HCT116 (cell line): ENCODE measurements around the gene RUFY4. TPM values are rescaled to one million over a fixed set of nuclear protein-coding genes. Genes with fewer than 3 reads are reported as not detected.

ENCODE experiments used
- ATAC-seq: fragments of 200-7000 bp; cut with Tn5 transposase; 2 replicates; pipeline ENCODE4 v1.9.1; 2020; ENCODE audit warnings: mild to moderate bottlenecking, moderate library complexity
- BruUV-seq: library from RNA; stranded (reverse); fragments of 400-500 nt; replicated peaks from 2 replicates; lab custom pipeline; 2021; lab: Mats Ljungman, UMichigan
- CTCF ChIA-PET: fragments of 300-600 bp; sonication (Branson Sonifier 250); formaldehyde crosslinking; loops from one replicate; lab custom pipeline; 2021; ENCODE audit warnings: antibody characterized with exemption; lab: Charles Lee
- POLR2A ChIA-PET: fragments of 300-600, 350-600 bp; sonication (Branson Sonifier 250); formaldehyde crosslinking; loops from one replicate; lab custom pipeline; 2021; ENCODE audit warnings: antibody characterized with exemption; lab: Charles Lee
- RAD21 ChIA-PET, 2 experiments: fragments of 300-600 bp; sonication (Branson Sonifier 250); formaldehyde crosslinking; loops; one replicate each; lab custom pipeline; 2023; ENCODE audit warnings: low total read pairs in 2 of 2; ENCODE audit not compliant: uncharacterized antibody in 2 of 2, unreplicated experiment in 2 of 2, low non-redundant PET in 1 of 2; lab: Charles Lee
- DNase-seq: peaks from one replicate; pipeline ENCODE4 v3.0.0-alpha.2; 2010; ENCODE audit warnings: low read depth, low spot score
- H2AFZ ChIP-seq: fragments of 200-600 bp; shearing (Covaris generic), sonication (generic); 2 replicates; pipeline ENCODE4 v1.6.1; 2017; ENCODE audit warnings: low read depth, mixed run types, mixed read lengths, antibody characterized with exemption, low read length; ENCODE audit not compliant: poor library complexity, severe bottlenecking
- H3K27ac ChIP-seq: 2 replicates; pipeline ENCODE4 v1.5.1; 2012; ENCODE audit warnings: low read depth, low read length
- H3K27me3 ChIP-seq: fragments of 200-600 bp; sonication (generic); 2 replicates; pipeline ENCODE4 v1.6.1; 2016; ENCODE audit warnings: mixed run types, low read length, mixed read lengths; ENCODE audit not compliant: insufficient read depth
- H3K36me3 ChIP-seq, 2 experiments: fragments of 200-500 bp in 1 of 2; fragments of 200-600 bp in 1 of 2; sonication (Bioruptor generic) in 1 of 2; sonication (generic) in 1 of 2; 2 replicates each; pipeline versions ENCODE4 v1.5.1 to v1.6.1; 2014 to 2016; ENCODE audit warnings: low read length in 2 of 2, inconsistent platforms in 1 of 2, mixed read lengths in 1 of 2, mixed run types in 1 of 2; ENCODE audit not compliant: insufficient read depth in 2 of 2, control insufficient read depth in 1 of 2
- H3K4me1 ChIP-seq, 2 experiments: fragments of 200-600 bp in 1 of 2; sonication (generic) in 1 of 2; 2 replicates each; pipeline versions ENCODE4 v1.5.1 to v1.6.1; 2012 to 2017; ENCODE audit warnings: low read length in 2 of 2, inconsistent platforms in 1 of 2, mild to moderate bottlenecking in 1 of 2, mixed read lengths in 1 of 2, mixed run types in 1 of 2, moderate library complexity in 1 of 2; ENCODE audit not compliant: insufficient read depth in 2 of 2, control insufficient read depth in 1 of 2
- H3K4me2 ChIP-seq: fragments of 200-600 bp; sonication (generic); 2 replicates; pipeline ENCODE4 v1.6.1; 2017; ENCODE audit warnings: mixed run types, low read length, mixed read lengths
- H3K4me3 ChIP-seq, 2 experiments: fragments of 200-600 bp in 1 of 2; sonication (generic) in 1 of 2; replicated peaks in 1 of 2; 2 replicates each; pipeline ENCODE4 v1.5.1; 2011 to 2016; ENCODE audit warnings: low read length in 2 of 2, control low read depth in 1 of 2, low read depth in 1 of 2, mild to moderate bottlenecking in 1 of 2, mixed read lengths in 1 of 2, mixed run types in 1 of 2
- H3K79me2 ChIP-seq: fragments of 200-600 bp; sonication (generic); 2 replicates; pipeline ENCODE4 v1.6.1; 2017; ENCODE audit warnings: mild to moderate bottlenecking, mixed run types, low read length, moderate library complexity, mixed read lengths; ENCODE audit not compliant: insufficient read depth
- H3K9ac ChIP-seq: fragments of 200-600 bp; sonication (generic); 2 replicates; pipeline ENCODE4 v1.6.1; 2016; ENCODE audit warnings: low read length, mixed read lengths
- H3K9me2 ChIP-seq: fragments of 200-600 bp; sonication (generic), shearing (Covaris generic); 2 replicates; pipeline ENCODE4 v1.6.1; 2017; ENCODE audit warnings: mixed run types, mild to moderate bottlenecking, moderate library complexity; ENCODE audit not compliant: insufficient read depth
- H3K9me3 ChIP-seq, 2 experiments: fragments of 200-500 bp in 1 of 2; fragments of 200-600 bp in 1 of 2; sonication (Bioruptor generic) in 1 of 2; sonication (generic) in 1 of 2; 2 replicates each; pipeline ENCODE4 v1.6.1; 2014 to 2017; ENCODE audit warnings: low read length in 2 of 2, mixed read lengths in 2 of 2, inconsistent platforms in 1 of 2, low read depth in 1 of 2, mild to moderate bottlenecking in 1 of 2, mixed run types in 1 of 2, moderate library complexity in 1 of 2; ENCODE audit not compliant: control insufficient read depth in 1 of 2, insufficient read depth in 1 of 2
- H4K20me1 ChIP-seq: fragments of 200-600 bp; sonication (generic), shearing (Covaris generic); 2 replicates; pipeline ENCODE4 v1.6.1; 2017; ENCODE audit warnings: mixed run types, mild to moderate bottlenecking, moderate library complexity; ENCODE audit not compliant: insufficient read depth
- CBX3 ChIP-seq: IDR thresholded peaks from 2 replicates; pipeline ENCODE4 v1.6.1; 2012; ENCODE audit warnings: low read depth
- CEBPB ChIP-seq: IDR thresholded peaks from 2 replicates; pipeline ENCODE4 v1.6.1; 2012; ENCODE audit warnings: low read depth
- ELF1 ChIP-seq: IDR thresholded peaks from 2 replicates; pipeline ENCODE4 v1.6.1; 2012; ENCODE audit warnings: low read depth, borderline replicate concordance
- POLR2AphosphoS5 ChIP-seq: IDR thresholded peaks from 2 replicates; pipeline ENCODE4 v1.6.1; 2011; ENCODE audit warnings: mild to moderate bottlenecking, low read depth, low read length, moderate library complexity
- SRF ChIP-seq: IDR thresholded peaks from 2 replicates; pipeline ENCODE4 v1.6.1; 2012; ENCODE audit warnings: low read depth
- YY1 ChIP-seq: IDR thresholded peaks from 2 replicates; pipeline ENCODE4 v1.6.1; 2011; ENCODE audit warnings: low read length, low read depth, moderate library complexity, mild to moderate bottlenecking; ENCODE audit not compliant: insufficient replicate concordance; ENCODE audit errors: extremely low read depth
- ZBTB33 ChIP-seq: IDR thresholded peaks from 2 replicates; pipeline ENCODE4 v1.6.1; 2011; ENCODE audit warnings: mild to moderate bottlenecking, low read length, moderate library complexity; ENCODE audit not compliant: insufficient replicate concordance; ENCODE audit errors: extremely low read depth
- ZFX ChIP-seq: fragments of 450-650 bp; IDR thresholded peaks from 2 replicates; pipeline ENCODE4 v1.6.1; 2017
- intact Hi-C: fragments of 100-400 bp; cut with micrococcal nuclease; formaldehyde crosslinking; loops from 2 replicates; pipeline ENCODE4 v1.10.0; 2022
- total RNA-seq: library from RNA; stranded (reverse); gene quantifications from one replicate; pipeline ENCODE4 v1.2.1, GENCODE V29; 2021; ENCODE audit not compliant: unreplicated experiment

The RUFY4 gene
- total RNA-seq, 1 experiment from 2014 or later = 0.27 TPM

DNA sequence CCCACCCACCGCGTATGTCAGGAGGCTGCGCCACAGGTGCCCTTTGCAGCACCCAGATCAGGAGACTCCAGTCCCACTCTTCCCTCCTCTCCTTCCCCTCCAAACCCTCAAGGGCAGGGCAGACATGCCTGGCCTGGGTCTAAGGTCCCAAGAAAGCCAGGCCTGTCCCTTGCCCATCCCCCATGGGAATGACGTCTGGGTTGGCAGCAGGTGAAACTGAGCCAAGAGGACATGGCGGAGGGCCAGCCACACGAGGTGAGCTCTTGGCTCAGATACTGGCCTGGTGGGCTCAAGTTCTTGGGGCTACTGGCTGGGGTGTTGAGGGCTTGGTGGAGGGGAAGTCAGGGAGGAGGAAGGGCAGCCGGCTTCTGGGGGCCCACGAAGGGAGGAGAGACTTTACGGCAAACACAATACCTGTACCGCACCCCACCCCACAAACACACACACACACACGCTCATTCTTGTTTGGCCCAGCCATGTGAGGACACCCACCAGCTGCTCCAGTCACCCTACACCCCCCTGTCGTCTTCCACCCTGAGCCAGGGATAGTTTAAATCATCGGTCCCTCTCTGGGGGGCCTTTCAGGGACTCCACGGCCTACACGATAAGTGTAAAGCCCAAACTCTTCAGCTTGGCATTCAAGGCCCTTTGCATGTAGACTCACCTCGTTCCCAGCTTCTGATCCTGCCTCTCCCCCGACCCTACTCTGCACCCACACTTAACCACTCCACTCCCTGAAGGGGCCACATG is 42.2 kb upstream of the RUFY4 start:
- POLR2A ChIA-PET = no interaction called here
- intact Hi-C loops = no loop called here
- ATAC-seq = no peak
- Histone ChIP-seq H3K36me3 (no peaks in the 10 kb centered on the region), H3K9me3 (no peaks in the 10 kb centered on the region), H3K9me2 (no peaks in the 10 kb centered on the region), H3K4me3 (no peak overlapping the region), H3K27me3 (no peaks in the 10 kb centered on the region)
- TF ChIP-seq SRF (no peak), CEBPB (no peak), ZFX (no peak), ZBTB33 (no peak), ELF1 (no peak), POLR2AphosphoS5 (no peak), CBX3 (no peak), YY1 (no peak)
- TF ChIP-seq, all 23 proteins: peak for 0
- no peak overlapping the region for H2AFZ ChIP-seq
- no peaks in the 10 kb centered on the region for H3K4me1 ChIP-seq
- H3K4me2 ChIP-seq = no peak overlapping the region
- H4K20me1 ChIP-seq = no peaks in the 10 kb centered on the region
- CTCF ChIA-PET = no interaction called here
- RAD21 ChIA-PET = no interaction called here
- no peak for DNase-seq
- H3K79me2 ChIP-seq = no peaks in the 10 kb centered on the region
- H3K27ac ChIP-seq = no peak overlapping the region
- BruUV-seq = no TSS peak
- no peak overlapping the region for H3K9ac ChIP-seq
